NCI-H2081 treated with DMSO at 0.1 percent for 48 hours (cell line): ENCODE measurements around the gene KLHL33.
A peak's percentile ranks its signal among the peaks of the same experiment; 100 is the strongest.
"Not testable (repeated sequence)": the region's sequence is repeated elsewhere in the genome, so short reads cannot be mapped to it uniquely, and the experiment has no call there.

Experiments
- DNase-seq: peaks from one replicate; lab custom pipeline; 2025; lab: John Stamatoyannopoulos, UW

Gene KLHL33

GRCh38 chr14:20435582-20436362 is at the start of gene KLHL33:
KLHL33 (minus strand) TSS chr14:20436166; CDS start chr14:20435811, 355 bp downstream.
- no peak for DNase-seq

- DNase-seq = no peak
Measured at GRCh38 chr14:20482382-20482781, 46.4 kb upstream of the KLHL33 start.

- no peak for DNase-seq
Measured at GRCh38 chr14:20478894-20479293, 42.9 kb upstream of the KLHL33 start.

- no peak for DNase-seq
Measured at GRCh38 chr14:20477211-20477876, 41.4 kb upstream of the KLHL33 start.

GRCh38 chr14:20476776-20477175 is 40.8 kb upstream of the KLHL33 start:
- DNase-seq = no peak

GRCh38 chr14:20472536-20473169 is 36.7 kb upstream of the KLHL33 start:
- DNase-seq = no peak

GRCh38 chr14:20470603-20470901 is 34.6 kb upstream of the KLHL33 start:
- no peak for DNase-seq

GRCh38 chr14:20469890-20470602 is 34.1 kb upstream of the KLHL33 start:
- no peak for DNase-seq

GRCh38 chr14:20469242-20469889 is 33.4 kb upstream of the KLHL33 start, which contains the start of gene PNP:
PNP (plus strand) TSS chr14:20469406; CDS start chr14:20469525, 119 bp downstream.
- DNase-seq = peak; percentile 70

GRCh38 chr14:20468764-20469241 is 32.8 kb upstream of the KLHL33 start:
- DNase-seq = no peak

- peak; percentile 100 for DNase-seq
Measured at GRCh38 chr14:20461225-20462141, 25.5 kb upstream of the KLHL33 start, which contains the start of gene PIP4P1. PIP4P1 (minus strand) TSS chr14:20461434; CDS start chr14:20461325, 109 bp downstream.

- peak; percentile 1 for DNase-seq
Measured at GRCh38 chr14:20460458-20461224, 24.7 kb upstream of the KLHL33 start.

- no peak for DNase-seq
Measured at GRCh38 chr14:20458031-20458789, 22.2 kb upstream of the KLHL33 start.

GRCh38 chr14:20456971-20457370 is 21.0 kb upstream of the KLHL33 start:
- no peak for DNase-seq

GRCh38 chr14:20455355-20456300 is 19.7 kb upstream of the KLHL33 start:
- no peak for DNase-seq

- DNase-seq = peak; percentile 93
Measured at GRCh38 chr14:20454516-20455354, 18.8 kb upstream of the KLHL33 start, which contains the start of the genes APEX1 and OSGEP. APEX1 (plus strand) TSS chr14:20455226; CDS start chr14:20455646, 420 bp downstream. OSGEP (minus strand) TSS chr14:20454812; CDS start chr14:20454683, 129 bp downstream.

- not testable (repeated sequence) for DNase-seq
Measured at GRCh38 chr14:20452831-20453230, 16.9 kb upstream of the KLHL33 start.
